GM19193 (cell line): Measurements from ENCODE around the gene SLF2.
A peak's percentile ranks its signal among the peaks of the same experiment; 100 is the strongest.

ENCODE experiments used
- POLR2A ChIP-seq: IDR thresholded peaks from 4 replicates; pipeline ENCODE4 v1.6.1; 2011; ENCODE audit not compliant: insufficient read depth, insufficient read length; ENCODE audit errors: extremely low read depth

Gene SLF2

GRCh38 chr10:100987685-100988049 is 74.9 kb downstream of the SLF2 start:
- no peak for TF ChIP-seq POLR2A

GRCh38 chr10:100988166-100988565 is 75.4 kb downstream of the SLF2 start:
- no peak for TF ChIP-seq POLR2A

DNA sequence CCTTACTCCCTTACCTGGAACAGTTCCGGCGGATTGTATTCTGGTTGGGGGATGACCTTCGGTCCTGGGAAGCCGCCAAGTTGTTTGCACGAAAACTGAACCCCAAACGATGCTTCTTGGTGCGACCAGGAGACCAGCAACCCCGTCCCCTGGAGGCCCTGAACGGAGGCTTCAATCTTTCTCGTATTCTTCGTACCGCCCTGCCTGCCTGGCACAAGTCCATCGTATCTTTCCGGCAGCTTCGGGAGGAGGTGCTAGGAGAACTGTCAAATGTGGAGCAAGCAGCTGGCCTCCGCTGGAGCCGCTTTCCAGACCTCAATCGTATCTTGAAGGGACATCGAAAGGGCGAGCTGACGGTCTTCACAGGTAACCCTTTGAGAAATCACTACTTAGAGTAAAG is 76.3 kb downstream of the SLF2 start:
- TF ChIP-seq POLR2A, result no peak

GRCh38 chr10:100993986-100994708 is 81.4 kb downstream of the SLF2 start:
- peak; percentile 24 for TF ChIP-seq POLR2A

- no peak for TF ChIP-seq POLR2A
Measured at GRCh38 chr10:100995181-100995580, 82.4 kb downstream of the SLF2 start.

GRCh38 chr10:100996678-100997359 is 84.1 kb downstream of the SLF2 start:
- no peak for TF ChIP-seq POLR2A

DNA sequence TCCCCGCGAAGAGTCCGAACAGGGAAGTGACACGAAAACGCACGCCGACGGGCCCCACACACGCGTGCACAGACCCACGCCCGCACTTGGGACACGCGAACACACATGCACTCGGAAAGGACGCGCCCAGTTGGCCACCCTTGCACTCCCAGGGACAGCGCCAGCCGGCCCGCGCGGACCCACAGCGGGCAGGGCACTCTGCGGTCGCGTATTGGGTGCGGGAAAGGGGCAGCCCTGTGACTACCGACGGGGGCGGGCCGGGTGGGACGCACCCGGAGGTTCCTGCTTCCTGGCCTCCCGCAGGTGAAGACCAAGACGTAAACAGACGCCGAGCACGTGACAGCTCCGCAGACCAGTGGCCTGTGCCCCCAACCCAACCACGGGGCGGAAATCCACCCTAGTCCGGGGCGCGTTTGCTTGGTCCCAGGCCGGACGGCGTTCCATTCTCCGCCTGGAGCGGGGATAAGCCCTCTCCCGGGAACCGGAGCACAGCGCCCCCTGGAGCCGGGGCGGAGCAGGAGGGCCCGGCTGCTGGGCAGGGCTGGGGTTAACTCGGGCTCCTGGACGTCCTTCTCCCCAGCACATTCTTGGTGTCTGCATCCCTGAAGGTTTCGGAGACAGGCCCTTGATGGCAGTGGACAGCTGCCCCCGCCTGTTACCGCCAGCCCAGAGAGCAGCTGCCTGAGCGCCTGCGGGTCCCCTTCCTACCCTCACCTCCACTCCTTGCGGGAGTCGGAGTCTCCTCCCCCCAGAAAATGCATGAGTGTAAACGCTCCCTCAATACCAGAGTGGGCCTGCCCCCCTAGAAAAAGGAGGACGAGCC is 84.8 kb downstream of the SLF2 start:
- TF ChIP-seq POLR2A, result no peak

DNA sequence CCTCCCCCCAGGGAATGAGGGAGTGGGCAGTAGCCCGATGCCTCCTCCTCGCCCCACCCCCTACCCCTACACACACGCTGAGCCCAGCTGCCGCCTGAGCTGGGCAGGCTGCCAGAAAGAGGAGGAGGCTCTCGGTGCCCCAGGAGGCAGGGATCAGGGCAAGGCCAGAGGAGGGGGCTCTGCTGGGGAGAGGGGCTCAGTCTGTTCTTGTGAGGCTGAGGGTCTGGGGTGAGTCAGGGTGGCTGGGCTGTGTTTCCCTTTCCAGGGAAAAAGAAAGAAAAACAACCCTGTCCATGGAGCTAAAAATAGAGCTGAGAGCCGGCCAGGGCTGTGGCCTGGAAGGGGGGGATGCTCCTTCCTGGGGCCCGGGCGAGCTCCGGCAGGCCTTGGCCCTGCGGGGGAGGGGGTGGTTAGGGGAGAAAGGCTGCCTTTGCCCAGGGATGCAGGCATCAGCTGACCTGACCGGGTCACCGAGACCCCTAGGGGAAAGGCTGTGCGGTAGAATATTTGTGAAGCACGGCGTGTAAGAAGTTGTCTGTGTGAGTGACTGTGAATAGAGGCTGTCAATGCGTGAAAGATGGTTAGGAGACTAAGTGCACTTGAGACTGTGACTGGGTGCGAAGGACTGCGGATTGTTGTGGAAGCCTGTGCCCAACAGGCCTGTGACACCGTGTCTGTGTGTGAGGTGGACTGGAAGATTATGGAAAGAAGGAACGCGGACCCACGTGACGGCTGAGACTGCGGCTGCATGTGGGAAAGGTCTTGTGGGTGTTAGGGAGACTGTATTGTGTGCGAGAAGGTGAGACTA is 85.6 kb downstream of the SLF2 start:
- TF ChIP-seq POLR2A, result no peak

GRCh38 chr10:100998991-100999741 is 86.4 kb downstream of the SLF2 start:
- peak; percentile 21 for TF ChIP-seq POLR2A

- no peak for TF ChIP-seq POLR2A
Measured at GRCh38 chr10:100999742-101000126, 87.0 kb downstream of the SLF2 start, which contains the start of gene LZTS2. Gene LZTS2, plus strand, starts transcription at chr10:100999808. Its CDS starts 2,731 bp downstream, at chr10:101002539.

DNA sequence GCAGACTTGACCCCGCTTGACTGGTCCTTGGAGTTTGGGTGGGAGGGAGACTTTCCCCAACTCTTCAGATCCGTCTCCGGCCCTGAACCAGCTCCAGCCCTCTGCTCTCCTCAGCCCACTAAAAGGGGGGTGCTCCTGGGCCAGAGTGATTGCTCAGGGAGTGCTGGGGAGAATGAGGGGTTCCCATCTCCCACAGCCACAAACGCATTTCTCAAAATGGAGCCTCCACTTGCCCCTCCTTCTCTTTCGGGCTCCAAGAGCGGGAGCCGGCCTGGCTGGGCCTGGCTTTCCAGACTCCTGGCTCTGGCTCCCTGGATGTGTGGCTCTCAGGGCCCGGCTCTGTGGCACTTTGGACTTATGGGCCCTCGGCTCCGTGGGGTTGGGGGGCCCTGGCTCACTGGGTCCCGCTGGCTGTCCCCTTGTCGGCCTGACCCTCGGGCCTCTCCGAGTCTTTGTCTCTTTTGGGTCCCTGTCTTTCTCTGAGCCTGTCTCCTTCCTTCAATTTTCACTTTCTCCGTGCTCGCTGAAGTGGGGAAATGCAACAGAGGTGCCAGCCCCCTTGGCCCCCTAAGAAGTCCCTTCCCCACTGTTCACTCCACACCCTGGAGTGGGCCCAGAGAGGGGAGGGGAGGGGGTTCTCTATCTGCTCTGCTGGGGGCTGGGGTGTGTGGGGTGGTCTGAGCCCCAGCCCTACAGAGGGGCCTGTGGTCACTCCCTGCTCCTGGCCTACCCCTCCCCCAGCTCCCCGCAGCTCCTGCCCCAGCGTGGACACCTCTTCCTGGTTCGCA is 87.6 kb downstream of the SLF2 start:
- TF ChIP-seq POLR2A, result no peak

- no peak for TF ChIP-seq POLR2A
Measured at GRCh38 chr10:101000915-101001658, 88.3 kb downstream of the SLF2 start.

DNA sequence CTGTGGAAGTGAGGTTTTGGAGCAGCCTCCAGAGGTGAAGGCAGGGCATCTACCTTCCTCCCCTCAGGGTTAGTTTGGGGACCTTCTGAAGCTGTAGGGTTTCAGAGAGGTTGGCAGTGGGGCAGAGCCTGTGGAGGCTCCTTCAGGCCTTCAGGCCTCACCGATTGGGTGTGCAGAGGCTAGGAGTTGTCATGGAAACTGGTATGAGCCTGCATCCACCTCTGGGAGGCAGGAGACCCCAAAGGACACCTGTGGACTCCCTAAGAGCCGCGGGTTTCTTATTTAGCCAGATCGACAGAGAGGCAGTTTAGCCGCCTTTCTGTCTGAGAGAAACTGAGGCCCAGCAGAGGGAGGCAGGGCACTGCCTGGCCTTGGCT is 88.9 kb downstream of the SLF2 start:
- TF ChIP-seq POLR2A, result no peak

GRCh38 chr10:101002456-101002855 is 89.7 kb downstream of the SLF2 start:
- no peak for TF ChIP-seq POLR2A
